Activated CD8-positive, alpha-beta memory T cell treated with anti-CD3 and anti-CD28 coated beads for 1 hour (primary cell): ENCODE measurements around the gene RERE.

Experiments
- DNase-seq, 2 donors: peaks; one replicate each; pipeline ENCODE4 v3.0.0-alpha.2; 2020; ENCODE audit warnings: low read depth in 1 of 2; ENCODE audit errors: extremely low read depth in 1 of 2

The RERE gene

DNA sequence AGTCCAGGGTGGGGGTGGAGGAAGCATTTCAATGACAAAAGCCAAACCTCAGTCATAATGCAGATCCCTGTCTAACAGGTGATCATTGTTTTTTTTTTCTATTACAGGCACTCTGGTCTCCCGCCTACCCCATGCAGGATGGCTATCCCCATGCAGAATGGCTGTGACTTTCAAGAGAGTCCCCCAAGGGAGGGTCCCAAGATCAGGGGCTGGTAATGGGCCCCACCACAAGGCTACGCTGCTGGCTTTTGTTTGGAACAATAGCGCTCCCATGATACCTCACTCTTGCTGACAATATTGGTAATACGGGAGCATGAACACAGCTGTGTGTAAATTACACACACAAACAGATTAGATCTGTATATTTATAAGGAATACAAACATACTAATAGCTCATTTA lies 380.1 kb downstream of the RERE start:
- DNase-seq = no peak

GRCh38 chr1:8435569-8436071 lies 381.8 kb downstream of the RERE start:
- DNase-seq = no peak

GRCh38 chr1:8434101-8434500 lies 383.3 kb downstream of the RERE start:
- no peak for DNase-seq

DNA sequence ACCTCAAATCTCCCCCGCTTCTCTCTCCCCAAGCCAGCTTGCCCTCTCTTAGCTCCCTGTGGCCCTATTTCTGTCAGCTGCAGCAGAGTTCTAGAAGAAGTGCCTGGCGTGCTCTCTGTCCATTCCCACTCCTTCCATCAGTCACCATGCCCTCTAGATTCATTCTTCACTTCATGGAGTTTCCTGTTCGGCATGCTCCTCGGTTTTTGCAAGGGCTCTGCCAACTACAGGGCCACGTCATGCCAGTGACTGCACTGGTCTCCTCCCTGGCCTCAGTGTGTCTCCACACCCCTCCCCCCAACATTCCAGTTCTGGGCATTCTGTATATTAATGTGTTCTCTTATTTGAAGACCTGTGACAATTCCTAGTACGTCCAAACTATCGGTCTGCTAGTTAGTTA lies 385.7 kb downstream of the RERE start:
- no peak for DNase-seq

GRCh38 chr1:8431019-8431418 lies 386.4 kb downstream of the RERE start:
- no peak for DNase-seq

DNA sequence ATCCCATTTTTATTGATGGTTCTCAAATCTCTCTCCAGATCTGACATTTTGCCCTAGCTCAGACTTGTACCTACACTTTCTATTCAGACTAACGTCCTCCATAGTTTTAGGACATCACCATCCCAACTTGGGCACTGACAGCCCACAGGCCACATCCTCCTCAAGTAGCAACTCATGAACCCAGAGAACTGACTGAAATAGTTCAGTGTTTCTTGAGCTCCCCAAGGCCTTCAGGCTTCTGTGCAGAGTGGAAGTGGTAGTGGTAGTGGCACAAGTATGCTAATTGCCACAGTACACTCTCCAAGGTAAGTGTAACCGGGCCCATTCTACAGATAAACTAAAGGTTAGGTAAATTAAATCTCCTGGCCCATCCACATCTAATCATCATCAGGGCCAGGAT lies 387.0 kb downstream of the RERE start:
- DNase-seq = no peak

DNA sequence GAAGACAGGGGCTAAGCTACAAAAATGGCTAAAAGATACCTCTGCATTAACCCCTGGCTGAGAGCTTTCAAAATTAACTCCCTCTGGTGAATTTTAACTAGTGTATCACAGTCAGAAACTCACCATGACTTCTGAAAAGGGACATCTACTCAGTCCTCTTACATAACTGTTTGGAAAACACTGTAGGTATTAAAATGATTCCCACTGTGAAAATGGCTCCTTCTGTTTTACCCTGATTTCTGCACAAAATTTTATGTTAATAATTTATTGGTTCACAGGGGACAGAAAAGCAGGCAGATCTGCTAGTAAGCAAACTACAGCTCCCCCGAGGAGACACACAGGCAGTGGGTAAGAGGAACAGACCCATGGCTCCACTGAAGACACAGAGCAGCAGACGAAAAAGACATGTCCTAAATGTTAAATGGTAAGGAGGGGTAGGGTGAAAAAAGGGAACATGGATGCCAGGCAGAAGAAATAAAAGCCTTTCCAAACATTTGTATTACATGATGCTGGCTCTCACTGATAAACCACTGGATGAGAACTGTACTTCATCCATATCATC lies 387.8 kb downstream of the RERE start:
- DNase-seq = no peak

GRCh38 chr1:8428441-8428840 lies 389.0 kb downstream of the RERE start:
- no peak for DNase-seq

- DNase-seq = no peak
These were observed 389.5 kb downstream of the RERE start for GRCh38 chr1:8427986-8428385.

DNA sequence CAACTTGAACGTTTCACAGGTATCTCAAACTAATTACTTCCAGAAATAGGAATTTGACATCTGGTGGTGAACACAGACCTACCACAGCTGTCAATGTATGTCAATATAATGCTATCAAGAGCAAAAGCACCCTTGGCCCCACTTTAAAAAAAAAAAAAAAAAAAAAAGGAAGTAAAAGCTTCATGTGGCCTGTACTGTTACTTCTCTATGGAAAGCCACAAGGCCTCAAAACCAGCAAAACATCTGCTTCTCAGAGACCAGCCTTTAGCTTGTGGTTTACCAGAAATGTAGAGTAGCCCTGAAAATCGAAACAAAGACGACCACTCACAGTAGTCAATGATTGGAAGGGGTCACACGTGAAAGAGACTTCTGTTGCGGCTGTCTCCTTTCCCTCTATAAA lies 389.9 kb downstream of the RERE start:
- no peak for DNase-seq

GRCh38 chr1:8426996-8427395 lies 390.4 kb downstream of the RERE start:
- DNase-seq = no peak

DNA sequence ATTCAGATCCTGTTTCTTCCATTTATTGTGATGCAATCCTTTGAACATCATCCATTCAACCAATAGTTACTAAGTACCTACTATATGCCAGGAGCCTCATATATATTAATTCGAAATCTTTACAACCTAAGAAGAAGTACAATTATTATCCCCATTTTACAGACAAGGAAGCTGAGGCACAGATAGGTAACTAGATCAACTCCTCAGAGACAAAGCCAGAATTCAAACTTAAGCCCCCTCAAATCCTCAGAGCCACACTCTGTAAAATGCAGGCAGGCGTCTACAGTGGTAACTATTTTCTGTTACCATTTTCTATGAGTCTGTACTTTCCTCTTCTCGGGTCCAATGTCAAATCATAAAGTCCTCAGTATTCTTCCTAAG lies 391.7 kb downstream of the RERE start:
- no peak for DNase-seq

DNA sequence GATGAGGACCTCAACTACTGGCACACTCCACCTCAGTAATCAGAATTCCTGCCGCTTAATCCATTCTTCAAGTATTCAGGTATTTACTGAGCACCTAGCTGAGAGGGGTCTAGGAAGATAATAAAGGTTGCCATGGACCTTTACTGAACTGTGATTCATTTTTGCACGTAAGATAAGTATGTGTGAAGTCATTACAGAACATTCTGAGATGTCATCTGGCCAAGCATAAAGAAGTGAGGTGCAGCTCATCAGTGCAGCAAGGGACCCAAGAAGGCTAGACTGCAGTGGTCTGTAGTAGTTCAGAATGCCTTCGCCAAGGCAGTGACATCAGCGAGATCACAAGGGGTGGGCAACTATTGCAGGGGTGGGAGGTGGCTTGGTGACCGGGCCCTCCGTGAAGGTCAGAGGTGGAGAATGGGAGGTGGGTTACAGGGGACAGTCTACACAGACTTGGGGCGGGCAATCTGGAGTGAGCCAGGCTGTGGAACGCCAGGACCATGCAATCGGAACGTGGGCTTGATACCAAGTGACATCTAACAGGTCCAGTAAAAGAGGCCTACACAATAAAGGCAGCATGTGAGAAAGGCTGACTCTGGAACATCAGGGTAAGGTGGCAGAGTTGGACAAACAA lies 392.2 kb downstream of the RERE start:
- no peak for DNase-seq

DNA sequence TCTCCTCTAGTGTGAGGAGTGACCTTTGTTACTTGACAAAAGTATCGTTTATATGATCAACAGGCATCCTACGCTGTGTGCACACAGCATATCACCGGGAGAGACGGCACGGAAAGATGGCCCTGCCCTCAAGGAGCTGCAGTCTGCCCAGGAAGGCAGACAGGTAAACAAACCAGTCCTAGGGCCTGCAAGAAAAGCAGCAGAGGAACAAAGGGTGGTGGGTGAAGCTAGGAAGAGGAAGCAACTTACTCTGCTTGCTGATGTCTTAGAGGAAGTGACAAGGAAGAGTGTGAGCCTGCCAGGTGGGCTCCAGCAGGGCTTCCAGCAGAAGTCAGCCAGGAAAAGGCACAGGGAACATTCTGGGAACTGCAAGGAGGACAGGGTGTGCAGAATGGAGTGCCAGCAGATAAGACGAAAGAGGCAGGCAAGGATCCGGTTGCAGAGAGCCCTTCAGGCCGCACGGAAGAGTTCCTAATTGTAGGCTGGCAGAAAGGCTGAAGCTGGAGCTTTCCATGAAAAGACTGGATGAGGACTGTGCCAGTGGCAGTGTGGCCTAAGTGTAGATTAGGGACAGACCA lies 392.8 kb downstream of the RERE start:
- no peak for DNase-seq

DNA sequence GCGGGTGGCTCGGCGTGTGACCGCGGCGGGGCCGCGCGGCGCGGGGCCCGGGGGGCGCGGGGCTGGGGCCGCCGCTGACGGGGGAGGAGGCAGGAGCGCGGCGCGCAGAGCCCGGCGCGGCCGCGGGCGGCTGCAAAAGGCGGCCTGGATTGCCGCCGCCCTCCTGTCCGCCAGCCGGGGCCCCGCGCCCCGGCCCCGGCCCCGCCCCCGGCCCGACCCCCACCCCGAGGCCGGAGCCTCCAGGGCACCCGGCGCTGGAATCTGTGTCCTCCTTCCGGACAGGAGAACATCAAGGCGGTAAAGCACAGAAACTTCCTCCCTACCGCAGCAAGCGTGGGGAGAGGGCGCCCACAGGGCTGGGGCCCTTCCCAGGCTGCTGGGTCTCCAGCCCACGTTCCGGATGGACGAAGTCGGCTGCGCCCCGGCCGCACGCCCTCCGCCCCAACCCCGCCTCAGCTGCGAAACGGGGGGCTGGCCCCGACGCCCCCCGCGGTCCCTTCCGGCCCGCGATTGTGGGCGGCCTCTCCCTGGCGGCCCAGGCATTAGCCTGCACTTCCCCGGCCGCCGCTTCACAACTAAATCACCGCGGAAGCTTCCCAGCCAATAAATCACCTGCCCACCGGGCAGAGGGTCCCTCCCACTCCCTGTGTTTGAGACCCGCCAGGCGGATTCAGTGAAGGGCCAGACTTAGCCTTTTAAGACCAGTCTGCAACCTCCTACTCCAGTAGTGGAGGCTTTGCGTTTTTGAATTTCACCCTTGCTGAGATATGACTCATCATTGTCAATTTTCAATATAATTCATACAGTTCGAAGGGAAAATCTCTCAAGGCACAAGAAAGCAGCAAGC lies 393.5 kb downstream of the RERE start:
- peak in 1 of 2 donors; percentile 19 for DNase-seq

DNA sequence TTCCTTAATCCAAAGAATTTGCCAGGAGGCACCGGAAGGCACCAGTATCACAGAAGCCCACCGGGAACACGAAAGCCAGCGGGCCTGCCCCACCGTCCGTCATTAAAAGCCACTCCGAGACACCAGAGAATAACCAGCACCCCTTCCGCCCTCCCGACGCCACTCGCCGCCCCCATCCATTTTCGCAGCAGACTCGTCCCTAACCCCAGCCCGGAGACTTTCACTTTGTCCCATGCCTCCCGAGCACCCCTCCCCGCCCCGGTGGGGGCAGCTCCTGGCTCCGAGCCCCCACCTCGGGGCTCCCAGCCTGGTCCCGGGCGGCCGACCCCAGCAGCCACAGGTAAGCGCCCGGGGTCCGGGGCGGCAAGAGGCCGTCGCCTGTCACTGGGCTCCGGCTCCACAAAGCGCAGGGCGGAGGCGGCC lies 394.2 kb downstream of the RERE start:
- DNase-seq = no peak

DNA sequence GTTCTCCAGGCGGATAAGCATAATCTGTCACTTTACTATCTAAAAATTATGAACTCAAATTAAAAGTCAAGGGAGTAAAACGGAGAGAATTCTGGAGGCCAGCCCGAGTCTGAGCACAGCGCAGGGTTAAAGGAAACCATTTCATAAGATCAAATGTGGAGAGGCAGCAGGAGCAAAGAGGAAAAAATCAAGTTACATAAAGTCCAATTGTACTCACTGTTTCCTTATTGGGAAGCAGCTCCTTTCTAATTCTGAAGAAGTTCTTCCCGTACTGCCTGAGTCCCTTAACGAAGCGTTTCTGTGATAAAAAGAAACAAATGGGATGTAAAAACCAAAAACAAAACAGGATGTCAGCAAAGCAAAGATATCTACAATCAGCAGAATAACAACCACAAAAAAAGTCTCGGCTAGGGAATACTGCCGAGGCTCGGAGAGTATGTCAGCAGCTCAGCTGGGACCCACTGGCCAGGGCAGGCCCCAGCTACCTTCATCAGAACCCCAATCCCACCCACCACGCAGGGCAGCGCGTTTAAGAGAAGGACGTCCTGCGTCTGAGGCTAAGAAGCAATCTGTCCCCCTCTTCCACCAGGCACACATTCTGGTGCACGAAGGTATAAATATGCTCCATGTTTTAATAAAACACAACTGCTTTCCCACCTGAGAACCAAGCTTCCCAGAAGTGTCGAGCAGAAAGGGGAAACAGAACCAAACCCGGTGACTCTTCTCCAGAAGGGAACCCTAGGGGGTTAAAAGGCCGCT lies 394.8 kb downstream of the RERE start:
- no peak for DNase-seq

DNA sequence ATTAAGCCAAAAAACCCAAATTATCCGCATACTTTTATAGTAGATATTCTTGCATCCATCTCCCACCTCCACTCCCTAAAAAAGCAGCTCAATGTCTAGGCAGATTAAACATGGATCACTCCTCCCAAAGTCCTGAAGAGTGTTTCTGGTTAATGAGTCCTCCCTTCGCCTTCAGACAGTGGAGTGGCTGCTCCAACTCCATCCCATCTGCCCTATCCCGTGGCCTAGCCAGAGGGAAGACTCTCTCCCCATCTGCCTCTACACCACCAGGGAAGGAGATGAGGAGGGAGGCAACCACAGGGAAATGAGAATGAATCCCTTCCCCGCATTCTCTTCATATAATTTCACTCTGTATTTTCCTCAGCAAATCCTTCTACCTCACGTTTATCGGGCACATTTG lies 395.7 kb downstream of the RERE start:
- no peak for DNase-seq

DNA sequence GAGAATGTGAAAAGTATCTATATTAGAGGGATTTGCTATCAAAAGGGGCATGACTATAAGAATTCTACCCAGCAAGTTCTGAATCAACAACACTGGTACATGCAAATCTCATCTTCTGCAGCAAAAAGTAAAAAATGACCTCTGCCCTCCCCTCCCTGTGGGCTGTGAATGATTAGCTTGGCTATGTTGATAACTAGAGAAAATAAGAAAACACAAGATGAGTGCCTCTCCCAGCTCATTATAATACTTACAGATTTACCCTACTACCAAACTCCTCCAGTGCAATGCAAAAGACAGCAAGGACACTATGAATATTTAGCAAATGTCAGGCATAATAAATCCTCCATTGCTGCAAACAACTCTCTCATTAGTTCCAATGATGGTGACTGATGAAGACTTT lies 397.1 kb downstream of the RERE start:
- no peak for DNase-seq

- DNase-seq = no peak
These were observed 397.6 kb downstream of the RERE start for GRCh38 chr1:8419861-8420260.

GRCh38 chr1:8419172-8419571 lies 398.3 kb downstream of the RERE start:
- no peak for DNase-seq
